Right renal pelvis (tissue), 4 donors: Measurements from ENCODE around the gene PRDM8. TPM values are rescaled to one million over a fixed set of nuclear protein-coding genes. Genes with fewer than 3 reads are reported as not detected.

Source experiments
- polyA plus RNA-seq, 4 donors: library from polyadenylated mRNA; unstranded; fragments of 120-200 nt; gene quantifications; one replicate each; pipeline ENCODE4 v1.2.1, GENCODE V29; 2013; ENCODE audit not compliant: insufficient read length in 4 of 4

The PRDM8 gene
- polyA plus RNA-seq, 4 donors, result 1.4 to 2.6 (median 2.3) TPM

Other genes starting within 250 kb of the PRDM8 start
- 10 to 100 TPM; 60.7 to 99.7 (median 80.8) TPM for gene ANTXR2, start 124.3 kb upstream of the PRDM8 start, polyA plus RNA-seq
- gene FGF5, start 69.2 kb downstream of the PRDM8 start, polyA plus RNA-seq, result under 1 TPM in 3 of 4 donors, not detected in 1; 0.03 to 0.13 (median 0.06) TPM
- 1 to 10 TPM in 2 of 4 donors, under 1 TPM in 2; 0.42 to 1.5 (median 1.0) TPM for gene CFAP299, start 138.2 kb downstream of the PRDM8 start, polyA plus RNA-seq